Activated CD8-positive, alpha-beta memory T cell treated with anti-CD3 and anti-CD28 coated beads for 48 hours (primary cell): ENCODE measurements around the gene HOXC12.

Experiments used
- DNase-seq, 3 experiments: peaks; one replicate each; pipeline ENCODE4 v3.0.0-alpha.2; 2020; ENCODE audit warnings: low read depth in 2 of 3, low spot score in 2 of 3

HOXC12 gene, protein sequence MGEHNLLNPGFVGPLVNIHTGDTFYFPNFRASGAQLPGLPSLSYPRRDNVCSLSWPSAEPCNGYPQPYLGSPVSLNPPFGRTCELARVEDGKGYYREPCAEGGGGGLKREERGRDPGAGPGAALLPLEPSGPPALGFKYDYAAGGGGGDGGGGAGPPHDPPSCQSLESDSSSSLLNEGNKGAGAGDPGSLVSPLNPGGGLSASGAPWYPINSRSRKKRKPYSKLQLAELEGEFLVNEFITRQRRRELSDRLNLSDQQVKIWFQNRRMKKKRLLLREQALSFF

DNA sequence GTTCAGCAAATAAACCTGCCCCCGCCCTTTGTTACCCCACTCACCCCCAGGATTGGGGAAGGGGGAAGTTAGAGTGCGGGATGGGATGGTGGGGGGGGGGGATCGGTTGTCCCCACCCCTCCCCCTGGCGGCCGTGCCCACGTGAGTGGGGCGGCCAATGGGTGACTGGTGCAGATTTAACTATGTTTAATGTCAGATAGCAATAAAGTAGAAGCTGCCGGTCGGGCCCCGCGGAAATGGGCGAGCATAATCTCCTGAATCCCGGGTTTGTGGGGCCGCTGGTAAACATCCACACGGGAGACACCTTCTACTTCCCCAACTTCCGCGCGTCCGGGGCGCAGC lies at the start of gene HOXC12:
HOXC12 (plus strand) TSS at position 210 of the 342 bp plus-strand sequence; CDS start at position 237, 27 bp downstream.
- DNase-seq = no peak

DNA sequence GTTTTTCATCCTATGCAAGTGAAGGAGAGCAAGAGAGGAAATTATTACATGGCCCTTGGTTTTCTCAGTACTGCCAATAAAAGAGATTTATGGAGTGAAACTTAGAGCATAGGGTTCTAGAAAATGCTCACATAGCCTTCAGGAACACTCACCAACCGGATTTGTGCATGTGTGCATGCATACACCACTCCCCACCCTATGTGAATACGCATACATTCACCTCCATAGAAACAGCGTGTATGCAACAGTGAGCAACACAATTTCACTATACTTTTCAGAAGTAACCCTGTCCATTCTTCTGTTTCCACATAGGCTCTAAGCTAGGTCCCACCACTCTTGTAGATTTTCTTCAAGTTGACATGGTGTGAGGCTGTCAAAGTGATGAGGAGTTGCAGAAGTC lies 47.6 kb upstream of the HOXC12 start:
- DNase-seq = no peak

DNA sequence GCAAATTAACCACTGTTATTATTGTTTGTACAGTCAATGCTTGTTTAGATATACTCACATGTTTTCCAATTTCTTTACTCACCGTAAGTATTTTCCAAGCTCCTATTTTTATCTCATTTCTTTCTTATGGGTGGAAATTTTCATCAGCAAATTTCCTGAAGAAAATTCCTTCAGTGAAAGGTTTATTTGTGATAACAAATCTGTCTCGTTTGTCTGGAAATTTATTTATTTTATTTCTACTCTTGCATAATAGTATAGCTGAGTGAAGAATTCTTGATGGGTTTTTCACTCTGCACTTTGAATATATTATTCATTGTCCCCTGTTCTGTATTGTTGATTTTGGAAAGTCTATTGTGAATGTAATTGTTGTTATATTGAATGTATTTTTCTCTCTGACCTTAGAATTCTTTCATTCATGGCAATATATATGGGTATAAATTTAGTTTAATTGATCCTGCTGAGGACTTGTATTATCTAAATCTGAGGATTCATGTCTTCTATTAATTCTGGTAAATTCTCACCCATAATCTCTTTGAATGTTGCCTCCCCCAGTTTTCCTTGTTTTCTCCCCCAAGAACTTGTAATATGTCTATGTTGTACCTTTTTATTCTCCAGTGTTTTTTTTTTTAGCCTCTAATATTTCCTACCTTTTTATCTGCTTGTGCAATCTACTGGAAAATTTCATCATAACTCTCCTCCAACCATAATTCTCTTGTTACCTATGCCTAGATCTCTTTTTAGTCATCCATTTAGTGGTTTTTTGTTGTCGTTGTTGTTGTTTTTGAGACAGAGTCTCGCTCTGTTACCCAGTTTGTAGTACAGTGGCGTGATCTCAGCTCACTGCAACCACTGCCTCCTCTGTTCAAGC lies 37.7 kb upstream of the HOXC12 start:
- no peak for DNase-seq

DNA sequence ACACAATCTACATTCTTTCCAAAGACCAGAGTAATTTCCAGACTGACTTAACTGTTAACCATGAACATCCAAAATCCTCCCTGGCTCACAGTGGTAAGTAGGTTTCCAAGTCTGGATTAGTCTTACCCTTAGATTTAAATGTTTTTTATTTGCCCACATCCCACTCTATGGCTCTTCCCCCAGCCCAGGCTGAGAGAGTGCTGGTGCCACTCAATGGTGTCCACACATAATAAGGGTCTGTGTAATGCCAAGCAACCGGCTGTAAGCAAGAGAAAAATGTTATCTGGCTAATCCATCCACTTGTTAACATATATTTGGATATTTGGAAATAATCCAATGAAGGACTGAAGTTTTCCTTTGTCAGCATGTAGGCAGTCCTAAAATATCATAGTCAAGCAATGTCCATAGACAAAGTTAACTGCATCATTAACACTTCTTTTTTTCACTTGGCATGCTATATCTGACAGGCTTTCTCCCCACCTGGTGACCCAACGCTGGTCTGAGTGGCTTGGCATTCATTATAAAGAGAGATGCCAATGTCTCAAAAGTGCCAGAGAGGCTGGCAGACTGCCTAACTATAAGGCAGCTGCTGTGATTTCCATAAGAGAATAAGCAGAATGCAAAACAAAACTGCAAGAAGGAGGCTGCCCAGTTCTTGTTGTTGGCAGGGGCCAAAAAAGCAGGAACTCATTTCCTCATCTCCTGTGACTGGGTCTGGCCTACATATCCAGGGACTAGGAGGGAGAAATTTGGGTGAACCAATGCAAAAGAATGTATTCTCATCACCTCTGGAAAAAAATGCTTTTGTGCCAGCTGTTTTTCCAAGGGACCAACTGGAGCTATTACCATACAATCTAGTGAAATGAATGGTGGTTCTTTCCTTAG lies 29.9 kb upstream of the HOXC12 start:
- DNase-seq = no peak

DNA sequence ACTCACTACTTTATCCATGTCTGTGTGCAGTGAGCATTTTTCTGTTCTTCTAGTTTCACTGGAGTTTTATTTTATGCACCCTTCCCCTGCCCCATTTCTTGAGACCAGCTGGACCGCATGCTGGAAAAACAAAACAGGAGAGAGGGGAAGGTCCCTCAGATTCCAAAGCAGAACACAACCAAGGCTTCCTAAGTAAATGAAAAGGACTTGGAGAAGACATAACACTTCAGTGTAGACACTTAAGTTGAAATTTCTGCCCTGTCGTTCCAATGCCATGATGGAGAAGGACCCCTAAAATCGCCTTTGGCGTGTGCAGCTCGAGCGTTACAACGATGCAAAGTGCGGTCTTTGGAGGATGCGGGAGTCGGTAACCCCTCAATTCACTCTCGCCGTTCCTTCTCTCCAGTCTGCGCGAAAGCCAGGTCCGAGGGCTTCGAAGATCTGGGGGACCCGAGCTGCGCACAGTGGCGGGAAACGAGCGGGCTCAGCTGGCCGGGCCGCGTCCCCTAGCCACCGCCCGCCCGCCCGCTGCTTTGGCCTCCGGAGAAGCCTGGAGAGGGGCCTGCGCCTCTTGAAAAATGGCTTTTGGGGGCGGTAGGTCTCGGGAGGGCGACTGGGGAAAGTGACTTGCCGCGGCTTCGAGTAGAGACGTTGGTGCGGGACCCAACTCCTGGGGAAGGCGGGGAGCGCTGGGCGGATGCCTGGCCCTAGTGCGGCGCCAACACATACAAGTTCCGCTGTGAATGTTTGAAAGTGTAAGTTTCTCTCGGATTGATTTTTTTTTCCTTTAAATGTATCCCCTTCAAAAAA lies 27.3 kb upstream of the HOXC12 start:
- DNase-seq = no peak

DNA sequence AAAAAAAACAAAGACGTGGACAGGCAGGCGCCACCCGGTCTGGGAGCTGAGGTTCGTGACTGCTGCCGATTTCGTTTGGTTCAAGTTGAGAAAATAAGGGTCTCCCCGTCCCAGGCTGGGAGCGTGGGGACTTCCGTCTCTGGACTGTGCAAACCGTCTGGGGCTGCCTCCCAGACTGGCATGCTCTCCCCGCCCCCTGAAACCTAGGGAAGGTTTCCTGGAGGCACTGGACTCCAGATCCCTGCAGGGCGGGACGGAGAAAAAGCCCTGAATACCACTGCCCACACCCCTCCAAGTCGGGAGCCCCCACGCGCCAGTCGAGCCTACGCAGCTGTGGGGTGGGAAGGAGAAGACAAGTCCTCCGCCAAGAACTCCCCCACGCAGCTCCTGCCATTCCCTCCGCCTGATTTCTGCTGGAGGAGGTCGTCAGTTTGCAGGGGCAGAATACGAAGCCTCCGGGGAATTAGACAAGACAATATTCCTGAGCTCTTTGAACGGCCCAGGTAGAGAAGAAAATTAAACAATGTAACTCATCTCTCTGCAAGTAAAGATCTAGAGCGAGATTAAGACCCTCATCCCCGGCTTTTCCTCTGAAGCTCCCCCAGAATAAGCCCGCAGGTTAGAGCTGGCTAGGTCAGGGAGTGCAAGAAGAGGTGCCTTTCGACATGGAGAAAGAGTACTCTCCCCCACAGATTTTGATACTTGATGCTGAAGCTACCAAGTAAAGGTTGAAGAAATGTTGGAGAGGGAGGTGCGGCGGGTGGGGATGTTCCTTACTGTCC lies 26.5 kb upstream of the HOXC12 start:
- DNase-seq = no peak

DNA sequence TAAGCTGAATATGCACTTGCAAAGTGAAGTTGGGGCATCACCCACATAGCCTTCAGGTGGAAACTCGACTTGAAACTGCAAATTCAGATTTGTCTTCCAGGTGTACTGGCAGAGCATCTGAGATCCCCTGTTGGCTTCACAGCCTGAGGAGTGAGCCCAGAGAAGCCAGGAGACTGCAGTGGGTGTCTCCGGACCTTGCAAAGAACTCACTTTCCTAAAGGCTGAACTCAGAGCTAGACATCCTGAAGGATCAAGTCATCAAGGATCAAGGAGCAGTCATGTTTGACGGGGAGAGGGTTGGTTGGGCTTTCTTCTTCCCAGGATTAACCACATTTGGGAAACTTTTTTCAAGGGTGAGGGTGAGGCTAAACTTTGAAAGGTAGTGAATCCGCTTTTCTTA lies 25.2 kb upstream of the HOXC12 start:
- DNase-seq = no peak

DNA sequence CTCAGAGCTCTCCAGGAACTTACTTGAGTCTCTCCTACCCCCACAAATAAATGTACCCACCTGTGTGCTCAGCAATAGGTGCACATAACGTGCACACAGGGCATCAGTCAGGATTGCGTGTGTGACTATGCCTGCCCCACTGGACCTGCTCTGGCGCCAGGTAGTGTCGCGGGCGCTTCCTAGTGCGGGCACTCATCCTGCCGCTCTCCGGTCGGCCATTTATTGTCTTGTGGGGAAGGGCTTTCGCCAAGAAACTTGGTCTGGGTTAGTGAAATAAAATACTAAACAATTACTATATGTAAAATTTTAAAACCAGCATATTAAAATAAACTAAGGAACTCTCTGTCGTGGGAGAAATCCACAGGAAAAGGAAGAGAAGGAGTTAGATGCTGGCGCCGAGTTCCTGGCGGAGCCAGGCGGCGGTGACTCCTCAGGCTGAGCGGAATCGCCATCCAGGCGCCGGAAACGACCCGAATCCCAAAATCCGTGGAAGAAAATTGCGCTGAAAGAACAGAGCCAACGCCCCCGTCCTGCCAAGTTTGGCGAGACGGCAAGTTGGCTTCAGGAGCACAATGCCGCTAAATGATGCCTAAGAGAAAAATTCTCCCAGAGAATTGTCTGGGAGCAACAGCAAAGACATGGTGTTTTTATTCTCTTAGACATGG lies 24.0 kb upstream of the HOXC12 start:
- no peak for DNase-seq

DNA sequence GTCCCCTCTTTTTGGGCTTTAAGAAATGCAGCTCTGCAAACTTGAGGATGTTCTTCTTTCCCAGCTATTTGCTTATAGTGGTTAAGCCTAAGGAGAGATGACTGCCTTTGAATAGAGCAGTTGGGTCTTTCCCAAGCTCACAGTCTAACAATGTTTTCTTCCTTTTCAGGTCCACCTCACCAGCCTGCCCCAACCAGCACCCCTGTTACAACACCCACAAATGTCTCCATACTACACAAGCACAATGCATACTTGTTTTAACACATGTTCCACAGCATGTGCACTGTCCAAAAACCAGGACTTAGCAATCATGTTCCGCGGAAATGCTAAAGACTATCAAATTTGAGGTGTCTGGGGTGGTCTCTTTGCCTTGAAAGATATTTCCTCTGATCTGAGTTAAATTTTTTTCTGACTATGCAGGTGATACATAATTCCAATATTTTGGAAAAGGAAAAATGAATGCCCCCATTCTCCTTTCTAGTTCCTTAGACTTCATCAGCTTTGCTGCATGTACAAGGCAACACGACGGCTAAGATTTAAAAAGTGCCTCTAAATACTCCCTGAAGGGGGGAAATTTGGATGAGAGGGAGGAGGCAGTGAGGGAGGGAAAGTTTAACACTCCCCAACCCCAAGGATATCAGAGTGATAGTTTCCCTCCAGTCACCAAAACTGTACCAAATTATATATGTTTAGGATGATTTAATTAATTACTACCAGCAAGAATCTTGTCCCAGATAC lies 22.7 kb upstream of the HOXC12 start:
- DNase-seq = no peak

DNA sequence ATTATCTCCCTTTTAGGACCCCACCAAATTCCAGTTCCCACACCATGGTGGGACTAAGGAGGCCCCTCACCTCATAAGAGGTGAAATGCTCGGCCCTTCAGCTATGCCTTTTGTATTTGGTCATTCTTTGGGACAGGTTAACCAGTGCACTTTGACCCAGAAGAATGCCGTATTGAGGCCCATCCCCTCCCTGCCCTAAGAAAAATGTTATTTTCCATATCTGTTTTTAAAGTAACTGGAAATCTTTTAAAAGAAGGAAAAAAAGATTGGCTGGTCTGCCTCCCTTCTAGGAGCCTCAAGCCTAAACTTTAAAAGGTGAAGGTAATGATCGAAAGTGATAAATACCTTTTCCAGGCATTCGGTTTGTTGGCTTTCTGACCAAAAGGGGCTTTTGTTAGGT lies 21.8 kb upstream of the HOXC12 start:
- no peak for DNase-seq

DNA sequence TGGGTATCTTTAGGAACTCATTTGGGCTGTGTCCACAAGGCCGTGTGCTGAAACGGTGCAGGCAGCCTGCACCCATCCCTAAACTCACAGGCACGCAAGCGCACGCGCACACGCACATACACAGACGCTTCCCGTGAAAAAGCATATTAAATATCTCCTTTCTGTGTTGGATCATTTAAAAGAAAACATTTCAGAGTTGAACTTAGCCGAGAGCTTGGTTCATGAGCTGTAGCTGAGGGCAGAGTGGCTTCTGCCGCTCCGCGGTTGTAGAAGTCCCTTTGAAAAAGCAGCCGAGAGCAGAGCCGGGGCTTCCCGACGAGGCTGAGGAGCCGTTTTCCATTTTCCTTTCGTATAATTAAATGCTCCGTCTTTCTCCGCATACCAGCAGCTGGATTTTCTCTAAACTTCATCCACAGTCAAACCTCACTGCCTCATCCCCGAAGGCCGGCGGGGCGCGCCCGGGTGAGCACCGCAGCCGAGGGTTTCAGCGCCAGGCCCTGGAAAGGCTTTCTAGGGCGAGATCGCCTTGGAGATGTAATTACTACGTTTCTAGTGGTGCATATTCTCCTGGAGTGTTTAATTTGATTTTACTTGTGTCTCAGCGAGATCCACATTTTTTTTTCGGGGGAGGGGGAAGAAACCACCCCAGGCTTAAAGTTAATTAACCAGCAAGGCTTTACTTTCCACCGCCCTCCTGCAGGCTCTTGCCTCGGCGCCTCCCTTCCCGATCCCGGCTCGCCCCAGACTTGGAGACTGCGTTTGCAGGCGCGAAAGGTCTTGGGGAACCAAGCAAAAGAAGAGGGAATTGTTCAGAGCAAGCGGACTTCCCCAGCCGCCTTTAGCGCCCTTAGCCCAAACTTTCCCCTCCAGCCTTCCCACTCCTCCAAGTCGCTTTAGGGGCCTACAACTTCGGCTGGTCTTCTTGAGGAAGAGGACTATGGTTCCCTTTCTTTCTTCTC lies 19.0 kb upstream of the HOXC12 start:
- DNase-seq = no peak

DNA sequence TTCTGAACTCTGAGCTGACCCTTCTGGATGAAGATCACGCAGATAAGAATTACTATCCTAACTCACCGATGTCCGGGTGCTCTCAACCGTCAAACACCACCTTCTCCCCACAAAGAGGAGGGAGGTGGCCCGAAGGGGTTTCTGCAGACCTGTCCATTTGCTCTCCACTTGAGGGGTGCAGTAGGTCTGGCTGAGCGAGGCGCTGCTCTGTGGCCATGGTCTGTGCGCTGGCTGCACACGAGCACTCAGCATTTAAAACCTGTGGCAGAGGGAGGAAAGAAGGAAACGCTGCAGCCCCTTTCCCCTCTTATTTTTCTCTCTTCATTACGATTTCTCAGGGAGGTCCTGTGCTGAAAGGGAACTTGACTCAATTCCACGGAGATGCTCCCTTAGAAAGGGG lies 17.6 kb upstream of the HOXC12 start:
- DNase-seq = no peak

DNA sequence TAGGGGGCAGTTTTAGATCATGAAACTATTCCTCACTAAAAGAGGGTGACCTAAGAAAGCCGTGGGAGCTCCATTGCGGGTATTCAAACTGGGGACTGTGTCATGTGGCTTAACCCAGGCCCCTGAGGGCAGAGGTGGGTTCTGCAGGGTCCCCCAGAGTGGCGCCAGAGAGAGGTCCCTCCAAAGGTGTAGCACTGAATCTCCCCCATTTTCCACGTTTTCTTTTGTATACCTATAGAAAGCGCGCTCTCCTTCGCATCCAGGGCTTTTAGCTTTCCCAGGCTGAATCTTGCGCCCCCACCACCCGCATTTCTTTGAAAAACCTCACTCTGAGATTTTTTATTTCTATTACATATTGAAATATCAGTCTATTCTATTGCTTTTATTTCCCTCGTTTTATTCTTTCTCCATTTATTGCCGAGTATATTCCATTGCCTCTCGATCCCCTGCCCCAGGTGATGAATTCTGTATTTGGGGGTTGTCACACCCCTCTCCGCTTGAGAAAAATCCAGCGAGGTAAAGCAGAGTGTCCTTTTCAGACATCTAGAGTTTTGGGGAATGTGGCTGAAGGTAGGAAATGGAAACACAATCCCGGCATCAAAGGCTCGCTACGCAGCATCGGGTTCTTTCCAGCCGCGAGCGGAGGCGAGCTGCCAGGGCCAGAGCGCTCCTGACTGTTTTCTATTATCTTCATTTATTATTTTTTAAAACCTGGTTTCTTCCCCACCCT lies 16.9 kb upstream of the HOXC12 start:
- DNase-seq = no peak

DNA sequence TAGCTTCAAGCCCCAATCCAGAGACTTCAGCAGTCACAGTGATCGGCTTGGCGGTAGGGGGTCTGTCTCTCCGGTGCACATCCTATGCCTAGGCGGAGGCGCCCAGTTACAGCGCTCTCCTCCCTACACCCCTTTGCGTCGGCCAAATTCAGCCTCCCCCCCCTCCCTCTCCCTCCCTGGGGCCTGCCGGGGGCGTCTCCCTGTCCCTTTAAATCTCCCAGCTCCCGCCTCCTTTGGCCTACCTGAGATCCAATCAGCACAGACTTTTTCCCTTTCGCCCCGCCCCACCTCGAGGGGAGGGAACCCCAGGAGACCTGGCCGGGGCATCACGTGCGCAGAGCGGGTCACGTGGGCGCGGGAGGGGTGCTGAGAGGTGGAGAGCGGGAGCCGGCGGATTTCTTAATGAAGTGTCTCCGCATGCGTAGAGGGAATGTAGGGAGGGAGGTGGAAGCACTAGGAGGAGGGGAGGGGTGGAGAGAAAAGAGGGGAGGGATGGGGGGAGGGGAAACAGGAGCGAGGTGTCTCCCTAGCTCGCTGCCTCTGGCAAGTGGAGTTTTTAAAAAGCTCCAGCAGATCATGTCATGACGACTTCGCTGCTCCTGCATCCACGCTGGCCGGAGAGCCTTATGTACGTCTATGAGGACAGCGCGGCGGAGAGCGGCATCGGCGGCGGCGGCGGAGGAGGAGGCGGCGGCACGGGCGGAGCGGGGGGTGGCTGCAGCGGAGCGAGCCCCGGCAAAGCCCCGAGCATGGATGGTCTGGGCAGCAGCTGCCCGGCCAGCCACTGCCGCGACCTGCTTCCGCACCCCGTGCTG lies 16.2 kb upstream of the HOXC12 start, which contains the start of gene HOXC13:
HOXC13 (plus strand) TSS at position 506 of the 815 bp plus-strand sequence; CDS start at position 582, 76 bp downstream.
- peak in 1 of 3 experiments; percentile 14 for DNase-seq

DNA sequence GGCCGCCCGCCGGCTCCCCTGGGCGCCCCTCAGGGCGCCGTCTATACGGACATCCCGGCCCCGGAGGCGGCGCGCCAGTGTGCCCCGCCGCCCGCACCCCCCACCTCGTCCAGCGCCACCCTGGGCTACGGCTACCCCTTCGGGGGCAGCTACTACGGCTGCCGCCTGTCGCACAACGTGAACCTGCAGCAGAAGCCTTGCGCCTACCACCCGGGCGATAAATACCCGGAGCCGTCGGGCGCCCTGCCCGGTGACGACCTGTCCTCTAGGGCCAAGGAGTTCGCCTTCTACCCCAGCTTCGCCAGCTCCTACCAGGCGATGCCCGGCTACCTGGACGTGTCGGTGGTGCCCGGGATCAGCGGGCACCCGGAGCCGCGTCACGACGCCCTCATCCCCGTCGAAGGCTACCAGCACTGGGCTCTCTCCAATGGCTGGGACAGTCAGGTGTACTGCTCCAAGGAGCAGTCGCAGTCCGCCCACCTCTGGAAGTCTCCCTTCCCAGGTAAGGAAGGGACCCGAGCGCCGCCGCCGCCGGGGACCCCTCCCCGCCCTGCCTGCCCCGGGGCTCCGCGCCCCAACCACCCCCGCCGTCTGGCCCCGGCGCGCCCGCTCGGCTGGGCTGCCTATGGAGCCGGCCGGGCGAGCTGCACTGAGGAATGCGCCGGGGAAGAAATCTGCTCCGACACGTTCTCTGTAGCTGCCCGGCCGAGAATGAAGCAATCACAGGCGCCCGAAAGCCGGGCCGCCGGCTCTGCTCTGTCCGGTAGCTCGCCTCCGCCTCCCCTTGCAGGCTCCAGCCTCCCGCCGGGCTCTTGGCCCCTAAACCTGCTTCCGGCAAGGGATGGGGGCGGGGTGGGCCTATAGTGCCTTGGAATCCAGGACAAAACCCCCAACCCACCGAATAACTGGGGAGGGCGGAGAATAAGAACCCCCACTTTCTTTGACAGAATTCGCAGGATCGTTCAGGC lies 15.3 kb upstream of the HOXC12 start:
- no peak for DNase-seq
